Neural cell (in vitro differentiated cells): ENCODE measurements around the gene GHITM. TPM values are rescaled to one million over a fixed set of nuclear protein-coding genes. Genes with fewer than 3 reads are reported as not detected.
A peak's percentile ranks its signal among the peaks of the same experiment; 100 is the strongest.
"Not testable (repeated sequence)": the region's sequence is repeated elsewhere in the genome, so short reads cannot be mapped to it uniquely, and the experiment has no call there.

Source experiments
- H2AFZ ChIP-seq: fragments of 200-600, 300-800 bp; sonication (generic), shearing (Covaris generic); 2 replicates; pipeline ENCODE4 v1.6.0; 2014; ENCODE audit warnings: low read depth, mild to moderate bottlenecking, antibody characterized with exemption, low read length, moderate library complexity
- H3F3A ChIP-seq: fragments of 200-600 bp; shearing (Covaris generic); 2 replicates; pipeline ENCODE4 v1.6.1; 2016; ENCODE audit warnings: mild to moderate bottlenecking, moderate library complexity, mixed read lengths, antibody characterized with exemption, low read length; ENCODE audit not compliant: insufficient read depth, poor library complexity, severe bottlenecking
- H3K27ac ChIP-seq: fragments of 200-600, 300-800 bp; sonication (generic), shearing (Covaris generic); 2 replicates; pipeline ENCODE4 v1.5.1; 2014; ENCODE audit warnings: mild to moderate bottlenecking, low read length, moderate library complexity
- H3K27me3 ChIP-seq: fragments of 300-800, 200-600 bp; sonication (generic), shearing (Covaris generic); 2 replicates; pipeline ENCODE4 v1.6.0; 2014; ENCODE audit warnings: mild to moderate bottlenecking, low read depth, low read length, moderate library complexity; ENCODE audit not compliant: insufficient read depth
- H3K36me3 ChIP-seq: fragments of 300-800, 200-600 bp; sonication (generic), shearing (Covaris generic); 2 replicates; pipeline ENCODE4 v1.5.1; 2014; ENCODE audit warnings: mild to moderate bottlenecking, antibody characterized with exemption, low read length, moderate library complexity; ENCODE audit not compliant: insufficient read depth
- H3K4me2 ChIP-seq: fragments of 300-800, 200-600 bp; sonication (generic), shearing (Covaris generic); 2 replicates; pipeline ENCODE4 v1.6.0; 2014; ENCODE audit warnings: mild to moderate bottlenecking, low read length
- H3K4me3 ChIP-seq: fragments of 300-800, 200-600 bp; sonication (generic), shearing (Covaris generic); 2 replicates; pipeline ENCODE4 v1.5.1; 2014; ENCODE audit warnings: mild to moderate bottlenecking, low read length, moderate library complexity
- H3K79me2 ChIP-seq: fragments of 200-600 bp; shearing (Covaris generic); replicated peaks from 2 replicates; pipeline ENCODE4 v1.6.0; 2014; ENCODE audit warnings: mild to moderate bottlenecking, low read length, moderate library complexity; ENCODE audit not compliant: insufficient read depth
- H3K9ac ChIP-seq: fragments of 300-800, 200-600 bp; sonication (generic), shearing (Covaris generic); 2 replicates; pipeline ENCODE4 v1.6.1; 2016; ENCODE audit warnings: mild to moderate bottlenecking, low read length, mixed read lengths
- H3K9me2 ChIP-seq: fragments of 200-600 bp; shearing (Covaris generic); 2 replicates; pipeline ENCODE4 v1.6.1; 2016; ENCODE audit warnings: mild to moderate bottlenecking, low read length, mixed read lengths; ENCODE audit not compliant: insufficient read depth
- H3K9me3 ChIP-seq: fragments of 200-600, 300-800 bp; sonication (generic), shearing (Covaris generic); 2 replicates; pipeline ENCODE4 v1.6.1; 2016; ENCODE audit warnings: mild to moderate bottlenecking, mixed run types, low read length, moderate library complexity, mixed read lengths
- H4K20me1 ChIP-seq: fragments of 200-600 bp; shearing (Covaris generic); 2 replicates; pipeline ENCODE4 v1.6.1; 2016; ENCODE audit warnings: mild to moderate bottlenecking, mixed run types; ENCODE audit not compliant: insufficient read depth
- EP300 ChIP-seq: fragments of 450-650 bp; conservative IDR thresholded peaks from 2 replicates; pipeline ENCODE4 v1.6.1; 2014; ENCODE audit warnings: antibody characterized with exemption, mild to moderate bottlenecking, moderate library complexity; ENCODE audit not compliant: poor library complexity, severe bottlenecking
- EZH2 ChIP-seq: fragments of 200-600, 300-800 bp; shearing (Covaris generic), sonication (generic); IDR thresholded peaks from 2 replicates; pipeline ENCODE4 v1.6.1; 2014; ENCODE audit warnings: antibody characterized with exemption, low read length, borderline replicate concordance, mild to moderate bottlenecking; ENCODE audit not compliant: insufficient read depth, poor library complexity, severe bottlenecking
- MXI1 ChIP-seq: fragments of 450-650 bp; conservative IDR thresholded peaks from 2 replicates; pipeline ENCODE4 v1.6.1; 2014; ENCODE audit warnings: antibody characterized with exemption, mild to moderate bottlenecking; ENCODE audit not compliant: poor library complexity, severe bottlenecking
- POLR2AphosphoS5 ChIP-seq: IDR thresholded peaks from 2 replicates; pipeline ENCODE4 v1.6.1; 2012
- RAD21 ChIP-seq: fragments of 450-650 bp; conservative IDR thresholded peaks from 2 replicates; pipeline ENCODE4 v1.6.1; 2014; ENCODE audit warnings: antibody characterized with exemption, mild to moderate bottlenecking, moderate library complexity
- SMC3 ChIP-seq: fragments of 450-650 bp; conservative IDR thresholded peaks from 2 replicates; pipeline ENCODE4 v1.6.1; 2014; ENCODE audit warnings: antibody characterized with exemption, mild to moderate bottlenecking, moderate library complexity; ENCODE audit not compliant: poor library complexity
- TAF1 ChIP-seq: IDR thresholded peaks from 2 replicates; pipeline ENCODE4 v1.6.1; 2012; ENCODE audit warnings: low read depth
- polyA plus RNA-seq: library from polyadenylated mRNA; depleted of rRNA; stranded (reverse); fragments of >200 nt; gene quantifications from 2 replicates; pipeline ENCODE4 v1.2.3, GENCODE V29; 2014
- TF ChIP-seq, protein P1 (sequence below): IDR thresholded peaks from 2 replicates; pipeline ENCODE4 v1.6.1; 2012; ENCODE audit warnings: borderline replicate concordance
- TF ChIP-seq, protein P2 (sequence below): fragments of 450-650 bp; IDR thresholded peaks from 2 replicates; pipeline ENCODE4 v1.5.1; 2014; ENCODE audit warnings: antibody characterized with exemption, mild to moderate bottlenecking, moderate library complexity; ENCODE audit not compliant: poor library complexity, severe bottlenecking

GHITM gene
- polyA plus RNA-seq, 1 donor from 2014 or later, result 306 TPM

DNA sequence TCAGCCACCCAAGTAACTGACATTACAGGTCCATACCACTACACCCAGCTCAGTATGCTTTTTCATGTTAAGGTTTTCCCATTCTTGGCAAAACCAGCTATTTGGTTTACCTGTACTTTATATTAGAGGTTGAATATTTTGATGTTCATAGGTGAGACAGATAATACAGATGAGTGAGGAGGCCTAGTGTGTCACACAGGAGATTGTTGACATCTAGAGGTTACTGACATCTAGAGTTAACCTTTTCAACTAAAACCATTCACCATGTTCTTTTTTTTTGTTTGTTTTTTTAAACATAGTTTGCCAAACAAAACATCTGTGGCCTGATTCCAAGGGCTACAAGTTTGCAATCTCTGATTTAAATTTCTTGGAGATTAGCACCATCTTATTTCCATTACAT lies 8.0 kb downstream of the GHITM start:
- H2AFZ ChIP-seq, result no peak overlapping the region
- no peak overlapping the region for H3K27ac ChIP-seq
- H3K79me2 ChIP-seq, result peaks cover 5% of the 10 kb centered on the region
- H3K9ac ChIP-seq, result no peak overlapping the region
- H3K4me3 ChIP-seq, result no peak overlapping the region
- H4K20me1 ChIP-seq, result no peaks in the 10 kb centered on the region
- H3F3A ChIP-seq, result no peaks in the 10 kb centered on the region
- H3K27me3 ChIP-seq, result no peaks in the 10 kb centered on the region
- H3K9me3 ChIP-seq, result no peaks in the 10 kb centered on the region
- H3K4me2 ChIP-seq, result no peak overlapping the region
- H3K36me3 ChIP-seq, result peaks cover 7% of the 10 kb centered on the region
- TF ChIP-seq RAD21, result no peak
- TF ChIP-seq MXI1, result no peak
- TF ChIP-seq, protein P1, sequence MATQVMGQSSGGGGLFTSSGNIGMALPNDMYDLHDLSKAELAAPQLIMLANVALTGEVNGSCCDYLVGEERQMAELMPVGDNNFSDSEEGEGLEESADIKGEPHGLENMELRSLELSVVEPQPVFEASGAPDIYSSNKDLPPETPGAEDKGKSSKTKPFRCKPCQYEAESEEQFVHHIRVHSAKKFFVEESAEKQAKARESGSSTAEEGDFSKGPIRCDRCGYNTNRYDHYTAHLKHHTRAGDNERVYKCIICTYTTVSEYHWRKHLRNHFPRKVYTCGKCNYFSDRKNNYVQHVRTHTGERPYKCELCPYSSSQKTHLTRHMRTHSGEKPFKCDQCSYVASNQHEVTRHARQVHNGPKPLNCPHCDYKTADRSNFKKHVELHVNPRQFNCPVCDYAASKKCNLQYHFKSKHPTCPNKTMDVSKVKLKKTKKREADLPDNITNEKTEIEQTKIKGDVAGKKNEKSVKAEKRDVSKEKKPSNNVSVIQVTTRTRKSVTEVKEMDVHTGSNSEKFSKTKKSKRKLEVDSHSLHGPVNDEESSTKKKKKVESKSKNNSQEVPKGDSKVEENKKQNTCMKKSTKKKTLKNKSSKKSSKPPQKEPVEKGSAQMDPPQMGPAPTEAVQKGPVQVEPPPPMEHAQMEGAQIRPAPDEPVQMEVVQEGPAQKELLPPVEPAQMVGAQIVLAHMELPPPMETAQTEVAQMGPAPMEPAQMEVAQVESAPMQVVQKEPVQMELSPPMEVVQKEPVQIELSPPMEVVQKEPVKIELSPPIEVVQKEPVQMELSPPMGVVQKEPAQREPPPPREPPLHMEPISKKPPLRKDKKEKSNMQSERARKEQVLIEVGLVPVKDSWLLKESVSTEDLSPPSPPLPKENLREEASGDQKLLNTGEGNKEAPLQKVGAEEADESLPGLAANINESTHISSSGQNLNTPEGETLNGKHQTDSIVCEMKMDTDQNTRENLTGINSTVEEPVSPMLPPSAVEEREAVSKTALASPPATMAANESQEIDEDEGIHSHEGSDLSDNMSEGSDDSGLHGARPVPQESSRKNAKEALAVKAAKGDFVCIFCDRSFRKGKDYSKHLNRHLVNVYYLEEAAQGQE, result no peak
- TF ChIP-seq, protein P2, sequence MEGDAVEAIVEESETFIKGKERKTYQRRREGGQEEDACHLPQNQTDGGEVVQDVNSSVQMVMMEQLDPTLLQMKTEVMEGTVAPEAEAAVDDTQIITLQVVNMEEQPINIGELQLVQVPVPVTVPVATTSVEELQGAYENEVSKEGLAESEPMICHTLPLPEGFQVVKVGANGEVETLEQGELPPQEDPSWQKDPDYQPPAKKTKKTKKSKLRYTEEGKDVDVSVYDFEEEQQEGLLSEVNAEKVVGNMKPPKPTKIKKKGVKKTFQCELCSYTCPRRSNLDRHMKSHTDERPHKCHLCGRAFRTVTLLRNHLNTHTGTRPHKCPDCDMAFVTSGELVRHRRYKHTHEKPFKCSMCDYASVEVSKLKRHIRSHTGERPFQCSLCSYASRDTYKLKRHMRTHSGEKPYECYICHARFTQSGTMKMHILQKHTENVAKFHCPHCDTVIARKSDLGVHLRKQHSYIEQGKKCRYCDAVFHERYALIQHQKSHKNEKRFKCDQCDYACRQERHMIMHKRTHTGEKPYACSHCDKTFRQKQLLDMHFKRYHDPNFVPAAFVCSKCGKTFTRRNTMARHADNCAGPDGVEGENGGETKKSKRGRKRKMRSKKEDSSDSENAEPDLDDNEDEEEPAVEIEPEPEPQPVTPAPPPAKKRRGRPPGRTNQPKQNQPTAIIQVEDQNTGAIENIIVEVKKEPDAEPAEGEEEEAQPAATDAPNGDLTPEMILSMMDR, result no peak
- TF ChIP-seq POLR2AphosphoS5, result no peak
- TF ChIP-seq SMC3, result no peak
- TF ChIP-seq TAF1, result no peak
- no peak for TF ChIP-seq EZH2
- TF ChIP-seq EP300, result no peak
- no peaks in the 10 kb centered on the region for H3K9me2 ChIP-seq

DNA sequence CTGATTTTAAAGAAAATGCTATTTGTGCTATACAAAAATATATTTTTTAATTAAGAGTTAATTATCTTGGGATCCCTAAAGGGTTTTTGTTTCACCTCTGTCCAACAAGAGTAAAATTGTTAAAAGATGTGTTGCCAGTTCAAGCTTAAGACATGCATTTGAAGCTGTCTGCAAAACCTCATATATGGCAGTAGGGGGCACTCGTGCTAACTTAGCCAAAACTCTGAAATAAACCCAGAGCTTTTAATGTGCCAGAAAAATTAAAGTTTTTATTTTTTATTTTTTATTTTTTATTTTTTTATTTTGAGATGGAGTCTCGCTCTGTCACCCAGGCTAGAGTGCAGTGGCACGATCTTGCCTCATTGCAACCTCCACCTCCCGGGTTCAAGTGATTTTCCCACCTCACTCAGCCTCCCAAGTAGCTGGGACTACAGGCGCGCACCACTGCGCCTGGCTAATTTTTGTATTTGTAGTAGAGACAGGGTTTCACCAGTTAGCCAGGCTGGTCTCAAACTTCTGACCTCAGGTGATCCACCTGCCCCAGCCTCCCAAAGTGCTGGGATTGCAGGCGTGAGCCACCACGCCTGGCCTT lies 8.8 kb downstream of the GHITM start:
- not testable (repeated sequence) for H3K9me2 ChIP-seq, H3K9me3 ChIP-seq, H3K4me3 ChIP-seq, H2AFZ ChIP-seq, H3K9ac ChIP-seq, H3K27ac ChIP-seq, H3F3A ChIP-seq, H3K27me3 ChIP-seq, H3K4me2 ChIP-seq, H3K36me3 ChIP-seq, H4K20me1 ChIP-seq, H3K79me2 ChIP-seq
- TF ChIP-seq, protein P2, result peak; percentile 56
- TF ChIP-seq RAD21 (peak; percentile 56), SMC3 (peak; percentile 54)
